AG04449 (cell line): ENCODE results near the gene EMP3.

Source experiments
- CTCF ChIA-PET: fragments of 350-600 bp; formaldehyde crosslinking; extraction: SDS; loops from one replicate; lab custom pipeline; 2021; ENCODE audit warnings: antibody characterized with exemption; lab: Yijun Ruan, JAX
- POLR2A ChIA-PET: fragments of 400-600, 350-600 bp; formaldehyde crosslinking; extraction: SDS; loops from one replicate; lab custom pipeline; 2020; ENCODE audit warnings: antibody characterized with exemption, inconsistent platforms; lab: Yijun Ruan, JAX
- DNase-seq: peaks from one replicate; pipeline ENCODE4 v3.0.0-alpha.2; 2010; ENCODE audit warnings: low read depth, low spot score
- H3K4me3 ChIP-seq: 2 replicates; pipeline ENCODE4 v1.5.1; 2011; ENCODE audit warnings: low read depth, mild to moderate bottlenecking, control low read depth, low read length
- CTCF ChIP-seq: IDR thresholded peaks from one replicate; pipeline ENCODE4 v1.5.1; 2011; ENCODE audit warnings: mild to moderate bottlenecking, moderate library complexity, low read length, control low read depth, inconsistent platforms; ENCODE audit not compliant: insufficient read depth; ENCODE audit errors: missing control alignments

EMP3 gene

GRCh38 chr19:48363500-48363809, 38.1 kb downstream of the EMP3 start:
- DNase-seq = no peak
- ChIA-PET POLR2A (interaction anchor here (0.8 to 1.5 kb wide), 6 partner anchors 10 to 256 kb away, joined by 3 to 15 read pairs (median 4); partner anchors contain the start of genes KDELR1, RPL18 and SPHK2), CTCF (interaction anchor here (0.9 to 3.7 kb wide), 7 partner anchors 9 to 221 kb away, joined by 3 to 19 read pairs (median 4); partner anchors contain the start of gene KDELR1)
- TF ChIP-seq CTCF = no peak
- H3K4me3 ChIP-seq = peak overlapping the region; percentile 81

- peak; percentile 96 for DNase-seq
- no peak for TF ChIP-seq CTCF
- ChIA-PET POLR2A (interaction anchor here (0.6 to 1.5 kb wide), 7 partner anchors 9 to 255 kb away, joined by 3 to 15 read pairs (median 4); partner anchors contain the start of genes KDELR1, RPL18 and SPHK2), CTCF (interaction anchor here (0.5 to 3.7 kb wide), 7 partner anchors 10 to 482 kb away, joined by 3 to 19 read pairs (median 4); partner anchors contain the start of gene KDELR1)
- peak within 1 kb of the TSS; percentile 81 for H3K4me3 ChIP-seq
Measured at GRCh38 chr19:48363810-48364597, 38.7 kb downstream of the EMP3 start, which contains the start of the genes SYNGR4 and TMEM143. Gene SYNGR4 (plus strand): TSS chr19:48364367. CDS start chr19:48365843, 1,476 bp downstream. Gene TMEM143 (minus strand): TSS chr19:48363940. CDS start chr19:48363920, 20 bp downstream.

GRCh38 chr19:48364598-48365348, 39.4 kb downstream of the EMP3 start:
- CTCF ChIA-PET = interaction anchor here (0.9 to 3.7 kb wide), 5 partner anchors 10 to 27 kb away, joined by 3 to 19 read pairs (median 4); partner anchors contain the start of gene KDELR1
- DNase-seq = no peak
- TF ChIP-seq CTCF = no peak
- peak overlapping the region; percentile 48 for H3K4me3 ChIP-seq
- POLR2A ChIA-PET = interaction anchor here (0.9 to 1.3 kb wide), 3 partner anchors 8 to 26 kb away, joined by 5 to 15 read pairs (median 7); partner anchors contain the start of gene KDELR1

- POLR2A ChIA-PET = no interaction called here
- DNase-seq = no peak
- no peak overlapping the region for H3K4me3 ChIP-seq
- CTCF ChIA-PET = interaction anchor here (3.7 kb wide), 1 partner anchor 26 kb away, joined by 19 read pairs; the partner anchor contains the start of gene KDELR1
- TF ChIP-seq CTCF = no peak
Measured at GRCh38 chr19:48365602-48366001, 40.2 kb downstream of the EMP3 start.

DNA sequence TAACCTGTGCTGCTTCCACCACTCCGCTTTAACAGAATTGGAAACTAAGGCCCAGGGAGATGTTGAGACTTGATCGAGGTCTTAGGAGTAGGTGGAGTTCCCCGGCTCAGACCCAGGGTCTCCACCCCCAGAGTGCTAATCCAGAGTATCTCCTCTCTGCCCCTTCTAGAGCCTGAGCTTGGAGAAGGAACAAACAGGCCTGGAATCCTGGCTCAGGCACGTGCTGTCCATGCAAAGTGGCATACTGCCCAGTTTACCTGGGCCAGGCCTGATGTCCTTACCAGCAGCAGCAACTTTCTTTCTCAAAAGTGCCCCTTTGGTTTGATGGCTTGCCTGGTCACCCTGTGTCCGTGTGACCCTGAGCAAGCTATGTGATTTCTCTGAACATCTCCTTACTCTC, 42.5 kb downstream of the EMP3 start:
- POLR2A ChIA-PET = no interaction called here
- no peak for DNase-seq
- no peak for TF ChIP-seq CTCF
- no peak overlapping the region for H3K4me3 ChIP-seq
- CTCF ChIA-PET = interaction anchor here (1.6 kb wide), 1 partner anchor 23 kb away, joined by 6 read pairs; the partner anchor contains the start of gene KDELR1
